ENCODE data around the gene CLPSL2.

Gene CLPSL2

GRCh38 chr6:35786810-35787209, 10.4 kb downstream of the CLPSL2 start:
- no peak for DNase-seq

DNA sequence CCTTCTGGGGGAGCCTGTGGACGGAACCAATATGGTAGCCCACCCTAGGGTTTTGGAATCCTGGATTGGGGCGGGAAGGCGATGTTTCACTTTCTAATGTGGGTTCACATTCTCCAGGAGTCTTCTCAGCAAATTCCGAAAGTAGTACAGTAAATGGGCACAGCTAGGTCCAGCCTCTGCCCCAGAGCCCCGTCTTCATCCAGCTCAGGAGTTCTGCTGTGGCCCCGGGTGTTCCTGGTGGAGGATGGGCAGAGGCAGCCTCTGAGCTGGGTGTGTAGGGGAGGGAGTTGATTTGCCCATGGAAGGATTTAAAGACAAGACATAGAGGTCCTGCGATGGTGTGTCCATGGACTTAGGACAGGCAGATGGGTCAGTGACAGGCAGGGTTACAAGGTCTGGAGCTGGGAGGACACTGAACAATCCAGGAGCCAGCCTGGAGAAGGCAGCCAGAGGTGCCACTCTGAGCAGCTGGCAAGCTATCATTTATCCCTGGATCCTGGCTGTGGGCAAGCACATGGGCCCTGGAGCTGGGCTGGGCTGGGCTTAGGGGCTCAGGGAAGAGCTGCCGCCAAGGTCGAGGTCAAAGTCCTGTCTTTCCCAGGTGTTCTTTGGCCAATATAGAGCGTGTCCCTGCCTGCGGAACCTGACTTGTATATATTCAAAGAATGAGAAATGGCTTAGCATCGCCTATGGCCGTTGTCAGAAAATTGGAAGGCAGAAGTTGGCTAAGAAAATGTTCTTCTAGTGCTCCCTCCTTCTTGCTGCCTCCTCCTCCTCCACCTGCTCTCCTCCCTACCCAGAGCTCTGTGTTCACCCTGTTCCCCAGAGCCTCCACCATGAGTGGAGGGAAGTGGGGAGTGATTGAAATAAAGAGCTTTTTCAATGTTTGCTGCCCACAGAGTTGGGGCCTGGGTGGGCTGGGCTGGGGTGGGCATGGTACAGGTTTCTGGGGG, 11.1 kb downstream of the CLPSL2 start:
- no peak for DNase-seq

DNA sequence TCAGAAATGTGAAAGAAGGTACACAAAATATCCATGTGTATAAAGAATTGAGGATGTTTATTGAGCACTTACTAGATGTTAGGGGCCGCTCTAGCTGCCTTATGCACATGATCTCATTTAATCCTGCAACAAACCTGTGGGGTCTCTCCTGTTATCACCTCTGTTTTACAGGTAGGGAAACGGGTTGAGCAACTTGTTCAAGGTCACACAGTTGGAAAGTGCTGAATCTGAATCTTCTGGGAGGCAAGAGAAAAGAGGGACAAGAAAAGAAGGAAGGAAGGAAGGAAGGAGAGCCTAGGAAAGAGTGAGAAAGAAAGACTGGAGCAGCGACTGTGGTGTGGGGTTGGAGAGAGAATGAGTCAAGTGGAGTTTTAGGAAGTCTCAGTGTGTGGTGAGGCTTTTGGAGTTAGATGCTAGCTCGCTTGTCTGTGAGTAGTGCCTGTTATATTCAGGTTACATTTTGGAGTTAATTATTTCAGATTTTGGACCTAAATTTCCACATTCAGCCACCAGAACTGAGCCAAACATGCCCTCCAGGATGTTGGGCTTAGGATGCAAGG, 12.1 kb downstream of the CLPSL2 start:
- no peak for DNase-seq

GRCh38 chr6:35790683-35791082, 14.3 kb downstream of the CLPSL2 start:
- no peak for DNase-seq

DNA sequence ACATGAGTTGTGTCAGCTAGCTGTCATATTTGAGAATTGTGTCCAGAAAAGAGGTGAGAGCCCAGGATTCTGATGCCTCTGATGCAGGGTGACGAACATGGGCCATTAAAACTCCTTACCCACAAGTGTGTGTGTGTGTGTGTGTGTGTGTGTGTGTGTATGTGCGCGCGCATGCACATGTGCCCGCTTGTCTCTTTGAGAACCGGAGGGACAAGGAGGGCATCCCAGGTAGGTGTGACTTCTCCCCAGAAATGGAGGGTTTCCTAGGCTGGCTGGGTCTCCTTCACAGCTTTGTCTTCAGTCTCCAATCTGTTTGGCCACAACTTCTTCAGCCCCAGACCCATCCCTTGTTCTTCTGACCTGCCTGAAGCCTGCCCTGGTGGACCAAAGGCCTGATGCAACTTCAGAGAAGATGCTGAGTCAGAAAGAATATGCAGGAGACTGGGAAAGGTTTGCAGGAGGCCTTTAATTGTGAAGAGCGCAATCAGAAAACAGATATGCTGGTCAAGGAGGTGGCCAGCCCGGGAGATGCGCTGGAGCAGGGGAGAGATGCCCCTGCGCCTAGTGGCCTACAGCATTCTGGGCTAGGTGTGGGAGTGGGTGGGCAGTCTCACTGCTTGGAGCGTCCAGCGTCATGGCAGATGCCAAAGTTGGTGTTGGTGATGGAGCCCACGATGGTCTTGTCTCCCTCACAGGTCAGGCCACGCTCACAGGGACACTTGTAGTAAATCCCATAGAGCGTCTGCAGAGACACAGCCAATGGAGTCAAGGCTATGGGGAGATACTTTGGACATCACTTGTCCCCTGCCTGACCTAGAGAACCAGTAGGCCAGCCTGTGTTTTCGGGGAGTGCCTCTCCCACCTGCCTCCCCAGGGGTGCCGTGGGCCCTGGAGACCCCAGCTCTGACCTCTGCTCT, 18.4 kb downstream of the CLPSL2 start:
- no peak for DNase-seq

GRCh38 chr6:35795453-35796071, 19.2 kb downstream of the CLPSL2 start:
- DNase-seq: no peak

- DNase-seq: no peak
These were observed 19.8 kb downstream of the CLPSL2 start for GRCh38 chr6:35796236-35796635.

DNA sequence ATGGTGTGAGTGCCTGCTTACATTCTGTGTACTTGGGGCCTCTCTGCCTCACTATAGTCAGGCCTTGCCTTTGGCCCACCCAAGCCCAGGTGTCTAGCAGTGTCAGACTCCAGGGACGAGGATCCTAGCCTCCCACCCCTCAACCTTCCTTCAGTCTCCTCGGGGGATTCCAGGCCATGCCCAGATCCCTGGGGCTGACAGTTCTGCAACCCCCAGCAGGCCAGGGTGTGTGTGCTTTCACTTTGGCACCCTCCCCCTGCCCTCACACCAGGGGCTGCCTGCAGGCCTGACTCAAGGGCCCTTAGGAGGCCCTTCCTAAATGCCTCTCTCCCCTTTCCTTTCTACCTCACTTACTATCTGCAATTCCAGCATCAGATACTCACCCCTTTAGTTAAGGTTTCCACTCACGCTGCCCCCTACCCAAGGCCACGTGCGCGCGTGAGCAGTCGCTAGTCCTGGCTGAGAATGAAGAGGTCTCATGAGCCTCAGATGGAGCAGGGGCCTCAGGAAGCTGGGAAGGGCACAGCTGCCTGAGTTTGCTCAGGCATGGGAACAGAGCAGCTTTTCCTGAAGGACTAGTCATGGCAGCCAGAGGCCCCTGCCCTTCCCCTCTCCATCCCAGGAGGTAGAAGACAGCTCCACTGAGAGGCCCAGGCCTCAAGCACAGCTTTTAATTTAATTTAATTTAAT, 21.6 kb downstream of the CLPSL2 start:
- DNase-seq: no peak

- no peak for DNase-seq
These were observed 22.3 kb downstream of the CLPSL2 start for GRCh38 chr6:35798706-35799105.

DNA sequence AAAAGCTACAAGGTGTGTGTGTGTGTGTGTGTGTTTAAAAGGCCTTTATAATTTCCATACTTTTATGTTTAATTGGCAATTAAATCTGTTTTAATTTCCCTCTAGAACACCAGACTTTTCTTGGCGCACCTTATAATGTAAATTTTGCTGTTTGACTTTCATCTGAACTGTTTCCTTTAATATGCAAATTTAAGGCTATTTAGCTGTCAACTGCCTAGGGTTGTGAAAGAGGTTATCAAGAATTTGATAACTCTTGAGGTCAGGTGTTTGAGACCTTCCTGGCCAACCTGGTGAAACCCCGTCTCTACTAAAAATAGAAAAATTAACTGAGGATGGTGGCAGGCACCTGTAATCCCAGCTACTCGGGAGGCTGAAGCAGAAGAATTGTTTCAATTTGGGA, 24.8 kb downstream of the CLPSL2 start:
- DNase-seq: no peak

- peak in 17 of 51 donors; percentile 2 to 48 (median 18) for DNase-seq
These were observed 28.8 kb downstream of the CLPSL2 start, which contains the start of gene LHFPL5 for GRCh38 chr6:35804996-35805736. Gene LHFPL5, plus strand, starts transcription at chr6:35805352. Its CDS starts 319 bp downstream, at chr6:35805671.

DNA sequence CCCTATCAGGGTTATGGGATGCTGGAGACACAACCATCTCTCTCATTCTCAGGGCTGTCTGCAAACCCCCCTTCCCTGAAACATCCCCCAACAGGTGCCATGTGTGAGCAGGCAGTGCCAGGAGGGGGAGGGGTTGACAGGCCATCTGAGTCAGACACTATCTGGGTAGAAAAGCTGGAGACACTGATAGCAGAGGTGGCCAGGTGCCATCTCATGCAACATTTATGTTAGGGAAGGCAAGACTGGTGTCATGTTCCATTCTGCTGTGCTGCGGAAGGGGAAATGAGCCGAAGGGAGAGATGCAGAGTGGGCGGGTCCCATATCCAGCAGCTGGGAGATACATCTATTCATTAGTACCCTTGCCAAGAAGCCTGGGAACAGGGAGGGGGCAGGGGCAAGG, 32.3 kb downstream of the CLPSL2 start:
- DNase-seq: peak in 1 of 51 donors; percentile 20

- DNase-seq: no peak
These were observed 33.4 kb downstream of the CLPSL2 start for GRCh38 chr6:35809809-35810208.

DNA sequence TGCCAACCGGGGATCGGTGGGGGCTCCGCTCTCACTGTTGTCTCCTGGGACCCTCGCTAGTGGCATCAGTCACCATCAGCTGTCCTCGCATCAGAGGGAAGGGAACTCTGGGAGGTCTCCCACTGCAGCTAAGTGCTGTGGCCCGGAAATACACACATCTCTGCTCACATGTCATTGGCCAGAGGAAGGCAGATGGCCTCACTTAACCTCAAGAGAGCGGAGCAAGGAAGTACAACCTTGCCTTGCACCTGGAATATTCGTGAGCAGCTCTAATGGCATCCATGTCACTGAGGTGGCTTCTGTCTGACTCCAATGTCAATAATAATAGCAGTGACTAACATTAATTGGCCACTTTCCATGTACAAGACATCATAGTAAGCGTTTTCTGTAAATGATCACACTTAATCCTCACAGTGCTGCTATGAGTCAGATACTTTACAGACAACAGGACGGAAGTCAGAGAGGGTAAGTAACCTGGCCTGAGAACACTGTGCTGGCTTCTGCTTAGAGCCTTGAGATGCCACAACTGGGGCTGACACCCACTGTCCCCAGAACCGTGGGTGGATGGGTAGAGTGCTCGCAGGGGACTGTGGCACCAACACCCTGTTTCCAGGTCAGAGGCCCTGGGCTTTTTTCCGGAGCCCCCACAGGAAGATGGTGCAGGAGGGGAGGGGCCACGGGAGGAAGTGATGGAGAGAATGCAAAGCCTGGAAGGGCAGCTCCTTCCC, 34.7 kb downstream of the CLPSL2 start:
- DNase-seq: no peak

DNA sequence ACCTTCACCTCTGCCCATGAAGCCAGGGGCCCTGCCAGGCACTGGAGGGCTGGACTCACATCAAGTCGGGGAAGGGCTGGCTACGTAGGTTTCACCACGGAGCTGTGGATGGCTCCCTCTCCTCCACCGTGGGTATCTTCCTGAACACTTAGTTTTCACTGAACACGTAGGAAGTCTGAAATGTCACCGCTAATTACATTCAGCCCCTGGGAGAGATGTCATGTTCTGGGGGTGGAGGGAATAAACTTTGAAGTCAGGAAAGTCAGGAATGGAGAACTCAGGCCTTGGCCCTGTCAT, 35.2 kb downstream of the CLPSL2 start:
- DNase-seq: no peak

- no peak for DNase-seq
These were observed 41.1 kb downstream of the CLPSL2 start for GRCh38 chr6:35817515-35817914.

GRCh38 chr6:35823601-35824000, 47.2 kb downstream of the CLPSL2 start:
- DNase-seq: no peak

- no peak for DNase-seq
These were observed 48.3 kb downstream of the CLPSL2 start for GRCh38 chr6:35824552-35825192.

Data from hypothalamus (tissue), 51 donors.